K562 (cell line): ENCODE measurements around the gene BRD7. TPM values are rescaled to one million over a fixed set of nuclear protein-coding genes. Genes with fewer than 3 reads are reported as not detected.

Experiments used
- ARNT ChIP-seq, 2 experiments: fragments of 450-650 bp; IDR thresholded peaks; 2 replicates each; pipeline ENCODE4 v1.6.1; 2016; ENCODE audit warnings: mild to moderate bottlenecking in 1 of 2
- CHD1 ChIP-seq: fragments of 200-600 bp; sonication (generic); IDR thresholded peaks from one replicate; pipeline ENCODE4 v1.6.1; 2012; ENCODE audit warnings: mild to moderate bottlenecking, moderate library complexity, low read length, inconsistent platforms
- CHD2 ChIP-seq: IDR thresholded peaks from 2 replicates; pipeline ENCODE4 v1.6.1; 2011; ENCODE audit warnings: low read depth, low read length
- CTBP1 ChIP-seq: fragments of 450-650 bp; IDR thresholded peaks from 2 replicates; pipeline ENCODE4 v1.6.1; 2016; ENCODE audit warnings: borderline replicate concordance
- HDAC1 ChIP-seq, 2 experiments: fragments of 450-650 bp; IDR thresholded peaks; 2 replicates each; pipeline ENCODE4 v1.6.1; 2016 to 2017; ENCODE audit warnings: inconsistent platforms in 1 of 2, mild to moderate bottlenecking in 1 of 2, moderate library complexity in 1 of 2
- HDAC3 ChIP-seq: fragments of 450-650 bp; IDR thresholded peaks from 2 replicates; pipeline ENCODE4 v1.6.1; 2018; ENCODE audit warnings: borderline replicate concordance, mild to moderate bottlenecking, moderate library complexity; ENCODE audit not compliant: partially characterized antibody
- KLF10 ChIP-seq: fragments of 250-450 bp; sonication (Bioruptor Pico); IDR thresholded peaks from 2 replicates; pipeline ENCODE4 v1.6.1; 2021; ENCODE audit warnings: matching md5 sums
- PHB ChIP-seq: fragments of 250-450 bp; sonication (Bioruptor Pico); IDR thresholded peaks from 2 replicates; pipeline ENCODE4 v1.5.0; 2021
- POLR2H ChIP-seq: IDR thresholded peaks from 2 replicates; pipeline ENCODE4 v1.6.1; 2016; ENCODE audit warnings: missing genetic modification characterization, low read depth, mild to moderate bottlenecking, control low read depth, missing compliant biosample characterization, moderate library complexity
- RBM15 ChIP-seq: fragments of 200-400 bp; formaldehyde crosslinking; IDR thresholded peaks from 2 replicates; pipeline ENCODE4 v1.6.1; 2018; ENCODE audit warnings: mild to moderate bottlenecking, low read length, moderate library complexity; ENCODE audit not compliant: insufficient read depth
- SIN3A ChIP-seq, 2 experiments: fragments of 150-350 bp in 1 of 2; IDR thresholded peaks; 2 replicates each; pipeline ENCODE4 v1.6.1; 2011 to 2016; ENCODE audit warnings: borderline replicate concordance in 2 of 2, low read depth in 2 of 2, low read length in 2 of 2, mild to moderate bottlenecking in 2 of 2, moderate library complexity in 2 of 2; ENCODE audit not compliant: control insufficient read depth in 1 of 2
- YY1 ChIP-seq, 3 experiments: IDR thresholded peaks; 2 replicates each; pipeline ENCODE4 v1.6.1; 2011; ENCODE audit warnings: low read length in 2 of 3, mild to moderate bottlenecking in 2 of 3, moderate library complexity in 2 of 3, borderline replicate concordance in 1 of 3, control low read depth in 1 of 3, low read depth in 1 of 3; ENCODE audit not compliant: insufficient read depth in 3 of 3, insufficient replicate concordance in 2 of 3, control insufficient read depth in 1 of 3, insufficient read length in 1 of 3; ENCODE audit errors: extremely low read depth in 1 of 3
- ZNF79 ChIP-seq: fragments of 250-450 bp; sonication (Bioruptor Pico); IDR thresholded peaks from 2 replicates; pipeline ENCODE4 v1.4.0; 2020; ENCODE audit warnings: low read depth, mild to moderate bottlenecking, moderate library complexity
- ZZZ3 ChIP-seq: fragments of 450-650 bp; IDR thresholded peaks from 2 replicates; pipeline ENCODE4 v1.6.1; 2016; ENCODE audit warnings: antibody characterized with exemption, mild to moderate bottlenecking, moderate library complexity
- polyA plus RNA-seq, 8 experiments: library from polyadenylated mRNA; depleted of rRNA in 4 of 8; stranded (reverse) in 5 of 8; unstranded in 3 of 8; fragments of >200 nt; fragmentation: Nextera tagmentation in 2 of 8; fragmentation: Illumina TruSeq in 1 of 8; extraction: Ambion mirVana in 2 of 8; extraction: Trizol in 1 of 8; gene quantifications; 2 replicates each; pipeline versions ENCODE4 v1.2.1 to v1.2.3, GENCODE V29; 2011 to 2014; ENCODE audit warnings: inconsistent platforms in 1 of 8, missing spikeins in 1 of 8
- total RNA-seq, 7 experiments: library from RNA; depleted of rRNA in 6 of 7; stranded (reverse); fragments of >200 nt in 6 of 7; fragmentation: Illumina TruSeq in 2 of 7; extraction: Trizol in 2 of 7; gene quantifications; 2 replicates each; pipeline versions ENCODE4 v1.2.1 to v1.2.3, GENCODE V29; 2011 to 2021; ENCODE audit warnings: low replicate concordance in 1 of 7
- TF ChIP-seq, protein P1 (sequence below): IDR thresholded peaks from 2 replicates; pipeline ENCODE4 v1.6.1; 2014; ENCODE audit warnings: antibody characterized with exemption
- TF ChIP-seq, protein P2 (sequence below): sonication (generic); formaldehyde crosslinking; IDR thresholded peaks from 2 replicates; pipeline ENCODE4 v1.8.1; 2023; ENCODE audit warnings: missing genetic modification reagents, mild to moderate bottlenecking, borderline replicate concordance
- TF ChIP-seq, protein P3 (sequence below): fragments of 250-450 bp; sonication (Bioruptor Pico); IDR thresholded peaks from 2 replicates; pipeline ENCODE4 v1.4.0; 2020; ENCODE audit warnings: mild to moderate bottlenecking, moderate library complexity

BRD7 gene
- total and polyA plus RNA-seq, 9 of the 15 experiments (the other 6 are each of a cell fraction or from before 2014, with no cell fraction given) = 20.6 to 101 (median 68.7) TPM

DNA sequence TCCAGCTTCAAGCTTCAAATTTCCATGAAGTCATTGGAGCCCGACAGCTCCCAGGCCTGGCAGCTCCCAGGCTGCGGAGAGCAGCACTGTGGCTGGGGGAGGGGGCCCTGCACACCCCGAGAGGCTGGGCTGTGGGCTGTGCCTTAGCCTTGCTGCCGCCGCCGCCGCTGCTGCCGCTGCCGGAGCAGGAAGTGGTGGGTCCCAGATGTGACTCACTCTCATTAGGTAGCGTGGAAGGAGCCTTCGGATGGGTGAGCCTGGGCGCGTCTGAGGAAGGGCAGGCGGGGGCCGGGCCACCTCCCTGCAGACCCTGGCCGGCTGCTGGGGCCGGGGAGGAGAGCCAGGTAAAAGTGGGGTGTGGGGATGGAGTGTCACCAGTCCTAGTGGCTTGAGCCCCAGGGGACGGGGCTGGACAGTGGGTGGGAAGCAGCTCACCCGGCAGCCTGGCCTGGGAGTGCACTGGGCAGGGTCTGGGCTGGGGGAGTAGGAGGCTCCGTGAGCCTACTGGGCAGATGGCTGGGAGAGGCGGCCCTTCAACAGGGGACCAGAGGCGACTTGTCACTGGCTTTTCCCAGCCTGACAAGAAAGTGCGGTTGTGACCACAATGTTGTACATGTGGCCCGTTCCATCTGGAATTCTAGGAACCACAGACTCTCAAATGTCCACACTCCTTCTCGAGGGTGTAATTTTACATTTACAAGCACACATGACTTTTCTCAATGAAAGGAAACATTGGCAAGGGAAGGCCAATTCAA, 102.3 kb downstream of the BRD7 start, which contains the start of gene ADCY7 (continued):
- TF ChIP-seq ZNF79 (no peak), HDAC1 (IDR thresholded peaks at IDR 0.05) (peak in 1 of 2 experiments; percentile 84; a peak in 2 of 4 replicates), SIN3A (IDR thresholded peaks at IDR 0.05; ENCODE audit: borderline replicate concordance in 2 of 2, control insufficient read depth in 1 of 2, low read depth in 2 of 2, low read length in 2 of 2) (peak in 1 of 2 experiments; percentile 22; a peak in 1 of 4 replicates), POLR2H (no peak), YY1 (IDR thresholded peaks at IDR 0.05; ENCODE audit: borderline replicate concordance in 1 of 3, control insufficient read depth in 1 of 3, extremely low read depth in 1 of 3, insufficient read depth in 3 of 3, insufficient read length in 1 of 3, insufficient replicate concordance in 2 of 3, low read depth in 1 of 3, low read length in 2 of 3) (peak in 2 of 3 experiments; percentile 47 to 71), RBM15 (no peak), CHD1 (no peak), PHB (CRISPR knock-in tag) (no peak), ARNT (IDR thresholded peaks at IDR 0.05) (no peak), CHD2 (no peak; the same call in 1 of the 2 replicates), HDAC3 (no peak), KLF10 (CRISPR knock-in tag) (no peak), CTBP1 (peak; percentile 77), ZZZ3 (no peak)
- TF ChIP-seq, protein P1, sequence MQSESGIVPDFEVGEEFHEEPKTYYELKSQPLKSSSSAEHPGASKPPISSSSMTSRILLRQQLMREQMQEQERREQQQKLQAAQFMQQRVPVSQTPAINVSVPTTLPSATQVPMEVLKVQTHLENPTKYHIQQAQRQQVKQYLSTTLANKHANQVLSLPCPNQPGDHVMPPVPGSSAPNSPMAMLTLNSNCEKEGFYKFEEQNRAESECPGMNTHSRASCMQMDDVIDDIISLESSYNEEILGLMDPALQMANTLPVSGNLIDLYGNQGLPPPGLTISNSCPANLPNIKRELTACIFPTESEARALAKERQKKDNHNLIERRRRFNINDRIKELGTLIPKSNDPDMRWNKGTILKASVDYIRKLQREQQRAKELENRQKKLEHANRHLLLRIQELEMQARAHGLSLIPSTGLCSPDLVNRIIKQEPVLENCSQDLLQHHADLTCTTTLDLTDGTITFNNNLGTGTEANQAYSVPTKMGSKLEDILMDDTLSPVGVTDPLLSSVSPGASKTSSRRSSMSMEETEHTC = no peak
- TF ChIP-seq, protein P2, sequence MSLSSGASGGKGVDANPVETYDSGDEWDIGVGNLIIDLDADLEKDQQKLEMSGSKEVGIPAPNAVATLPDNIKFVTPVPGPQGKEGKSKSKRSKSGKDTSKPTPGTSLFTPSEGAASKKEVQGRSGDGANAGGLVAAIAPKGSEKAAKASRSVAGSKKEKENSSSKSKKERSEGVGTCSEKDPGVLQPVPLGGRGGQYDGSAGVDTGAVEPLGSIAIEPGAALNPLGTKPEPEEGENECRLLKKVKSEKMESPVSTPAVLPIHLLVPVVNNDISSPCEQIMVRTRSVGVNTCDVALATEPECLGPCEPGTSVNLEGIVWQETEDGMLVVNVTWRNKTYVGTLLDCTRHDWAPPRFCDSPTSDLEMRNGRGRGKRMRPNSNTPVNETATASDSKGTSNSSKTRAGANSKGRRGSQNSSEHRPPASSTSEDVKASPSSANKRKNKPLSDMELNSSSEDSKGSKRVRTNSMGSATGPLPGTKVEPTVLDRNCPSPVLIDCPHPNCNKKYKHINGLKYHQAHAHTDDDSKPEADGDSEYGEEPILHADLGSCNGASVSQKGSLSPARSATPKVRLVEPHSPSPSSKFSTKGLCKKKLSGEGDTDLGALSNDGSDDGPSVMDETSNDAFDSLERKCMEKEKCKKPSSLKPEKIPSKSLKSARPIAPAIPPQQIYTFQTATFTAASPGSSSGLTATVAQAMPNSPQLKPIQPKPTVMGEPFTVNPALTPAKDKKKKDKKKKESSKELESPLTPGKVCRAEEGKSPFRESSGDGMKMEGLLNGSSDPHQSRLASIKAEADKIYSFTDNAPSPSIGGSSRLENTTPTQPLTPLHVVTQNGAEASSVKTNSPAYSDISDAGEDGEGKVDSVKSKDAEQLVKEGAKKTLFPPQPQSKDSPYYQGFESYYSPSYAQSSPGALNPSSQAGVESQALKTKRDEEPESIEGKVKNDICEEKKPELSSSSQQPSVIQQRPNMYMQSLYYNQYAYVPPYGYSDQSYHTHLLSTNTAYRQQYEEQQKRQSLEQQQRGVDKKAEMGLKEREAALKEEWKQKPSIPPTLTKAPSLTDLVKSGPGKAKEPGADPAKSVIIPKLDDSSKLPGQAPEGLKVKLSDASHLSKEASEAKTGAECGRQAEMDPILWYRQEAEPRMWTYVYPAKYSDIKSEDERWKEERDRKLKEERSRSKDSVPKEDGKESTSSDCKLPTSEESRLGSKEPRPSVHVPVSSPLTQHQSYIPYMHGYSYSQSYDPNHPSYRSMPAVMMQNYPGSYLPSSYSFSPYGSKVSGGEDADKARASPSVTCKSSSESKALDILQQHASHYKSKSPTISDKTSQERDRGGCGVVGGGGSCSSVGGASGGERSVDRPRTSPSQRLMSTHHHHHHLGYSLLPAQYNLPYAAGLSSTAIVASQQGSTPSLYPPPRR (CRISPR knock-in tag) = no peak
- TF ChIP-seq, protein P3, sequence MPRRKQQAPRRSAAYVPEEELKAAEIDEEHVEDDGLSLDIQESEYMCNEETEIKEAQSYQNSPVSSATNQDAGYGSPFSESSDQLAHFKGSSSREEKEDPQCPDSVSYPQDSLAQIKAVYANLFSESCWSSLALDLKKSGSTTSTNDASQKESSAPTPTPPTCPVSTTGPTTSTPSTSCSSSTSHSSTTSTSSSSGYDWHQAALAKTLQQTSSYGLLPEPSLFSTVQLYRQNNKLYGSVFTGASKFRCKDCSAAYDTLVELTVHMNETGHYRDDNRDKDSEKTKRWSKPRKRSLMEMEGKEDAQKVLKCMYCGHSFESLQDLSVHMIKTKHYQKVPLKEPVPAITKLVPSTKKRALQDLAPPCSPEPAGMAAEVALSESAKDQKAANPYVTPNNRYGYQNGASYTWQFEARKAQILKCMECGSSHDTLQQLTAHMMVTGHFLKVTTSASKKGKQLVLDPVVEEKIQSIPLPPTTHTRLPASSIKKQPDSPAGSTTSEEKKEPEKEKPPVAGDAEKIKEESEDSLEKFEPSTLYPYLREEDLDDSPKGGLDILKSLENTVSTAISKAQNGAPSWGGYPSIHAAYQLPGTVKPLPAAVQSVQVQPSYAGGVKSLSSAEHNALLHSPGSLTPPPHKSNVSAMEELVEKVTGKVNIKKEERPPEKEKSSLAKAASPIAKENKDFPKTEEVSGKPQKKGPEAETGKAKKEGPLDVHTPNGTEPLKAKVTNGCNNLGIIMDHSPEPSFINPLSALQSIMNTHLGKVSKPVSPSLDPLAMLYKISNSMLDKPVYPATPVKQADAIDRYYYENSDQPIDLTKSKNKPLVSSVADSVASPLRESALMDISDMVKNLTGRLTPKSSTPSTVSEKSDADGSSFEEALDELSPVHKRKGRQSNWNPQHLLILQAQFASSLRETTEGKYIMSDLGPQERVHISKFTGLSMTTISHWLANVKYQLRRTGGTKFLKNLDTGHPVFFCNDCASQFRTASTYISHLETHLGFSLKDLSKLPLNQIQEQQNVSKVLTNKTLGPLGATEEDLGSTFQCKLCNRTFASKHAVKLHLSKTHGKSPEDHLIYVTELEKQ (CRISPR knock-in tag) = no peak
